HG02571 (cell line): ENCODE results near the gene NPEPL1.

ENCODE experiments used
- ATAC-seq: cut with Tn5 transposase; IDR thresholded peaks from one replicate; pipeline ENCODE4 v1.9.1; 2021; ENCODE audit warnings: mild to moderate bottlenecking, moderate library complexity; ENCODE audit not compliant: unreplicated experiment

The NPEPL1 gene

DNA sequence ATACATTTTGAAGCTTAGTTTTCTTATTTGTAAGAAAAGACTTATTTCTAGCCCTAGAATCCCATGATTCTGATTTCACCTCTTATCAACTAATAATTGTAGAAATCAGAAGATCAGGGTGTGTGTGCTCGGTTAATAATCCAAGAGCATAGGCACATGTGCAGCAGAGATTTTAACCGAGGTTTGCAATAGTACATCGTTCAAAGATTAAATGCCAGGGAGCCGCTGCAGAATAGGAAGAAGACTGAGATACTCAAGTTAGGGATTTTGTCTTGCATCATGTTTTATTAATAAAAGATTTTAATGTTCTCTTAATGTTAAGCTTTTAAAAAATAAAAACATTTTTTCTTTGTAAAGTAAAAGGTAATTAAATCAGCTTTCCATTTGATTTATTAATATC lies 34.6 kb upstream of the NPEPL1 start:
- no peak for ATAC-seq

DNA sequence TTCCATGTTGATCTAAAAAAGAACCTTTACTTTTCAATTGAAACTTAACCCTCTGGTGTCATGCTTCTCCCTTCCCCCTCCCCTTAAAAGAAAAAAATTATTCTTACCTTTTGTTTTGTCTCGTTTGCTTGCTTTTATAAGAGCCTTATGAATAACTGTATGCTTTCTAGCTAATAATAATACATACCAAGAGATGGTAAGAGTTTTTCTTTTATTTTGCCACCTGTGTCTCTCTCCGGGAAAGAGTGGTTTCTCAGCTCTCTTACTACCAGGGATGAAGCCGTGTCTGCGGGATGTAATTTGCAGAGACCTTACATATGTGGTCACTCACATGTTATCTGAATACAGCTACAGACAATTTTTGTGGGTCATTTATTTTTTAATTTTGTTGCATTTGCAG lies 33.8 kb upstream of the NPEPL1 start:
- no peak for ATAC-seq

DNA sequence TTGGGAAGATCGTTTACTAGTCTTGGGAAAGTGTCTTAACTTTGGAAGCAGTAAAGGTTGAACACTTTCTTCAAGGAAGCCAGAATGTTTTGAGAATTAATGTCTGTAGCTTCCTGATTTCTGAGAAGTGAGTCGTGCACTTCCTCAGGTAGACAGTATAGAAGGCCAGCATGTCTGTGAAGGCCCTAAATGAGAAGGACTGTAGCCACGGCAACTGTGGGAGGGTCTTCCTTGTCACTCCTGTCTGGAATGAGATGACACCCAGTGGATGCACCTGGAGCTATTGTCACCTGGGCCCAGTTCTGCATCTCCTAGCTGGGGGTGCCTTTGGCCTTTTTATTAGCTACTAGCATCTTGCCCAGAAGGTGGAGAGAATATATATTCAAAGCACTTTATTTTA lies 32.8 kb upstream of the NPEPL1 start:
- ATAC-seq, result no peak

DNA sequence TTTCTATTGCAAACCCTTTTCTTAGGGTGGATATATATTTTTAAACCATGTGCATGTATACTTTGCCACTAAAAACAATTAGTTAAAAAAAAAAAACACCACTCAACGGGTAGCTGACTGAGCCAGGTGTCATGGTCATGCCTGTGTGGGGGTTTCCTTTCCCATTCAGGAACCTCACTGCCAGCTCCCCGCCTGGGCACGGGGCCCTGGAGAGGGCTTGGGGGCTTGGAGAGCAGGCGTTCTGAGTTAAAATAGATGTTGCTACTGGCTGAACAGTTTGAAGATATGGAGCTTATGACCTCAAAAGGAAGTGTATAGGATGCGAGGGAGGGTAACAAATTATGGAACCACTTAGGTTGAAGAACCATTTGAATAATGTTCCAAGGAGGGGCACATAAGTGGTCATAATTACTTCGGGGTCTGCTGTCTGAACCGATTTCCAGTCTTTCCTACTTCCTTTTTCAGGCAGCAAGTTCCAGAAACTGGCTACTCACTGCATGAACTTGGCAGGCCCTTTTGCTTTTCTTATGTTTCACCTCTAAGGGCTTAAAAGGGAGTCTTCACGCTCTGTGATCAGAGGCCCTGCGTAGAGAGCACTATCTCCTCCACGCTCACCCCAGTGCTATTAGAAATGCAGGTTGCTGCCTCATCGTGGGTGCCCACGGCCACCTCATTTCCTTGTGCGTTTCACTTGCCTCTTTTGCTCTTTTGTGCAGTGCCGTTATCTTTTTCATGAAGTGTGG lies 31.6 kb upstream of the NPEPL1 start:
- no peak for ATAC-seq

DNA sequence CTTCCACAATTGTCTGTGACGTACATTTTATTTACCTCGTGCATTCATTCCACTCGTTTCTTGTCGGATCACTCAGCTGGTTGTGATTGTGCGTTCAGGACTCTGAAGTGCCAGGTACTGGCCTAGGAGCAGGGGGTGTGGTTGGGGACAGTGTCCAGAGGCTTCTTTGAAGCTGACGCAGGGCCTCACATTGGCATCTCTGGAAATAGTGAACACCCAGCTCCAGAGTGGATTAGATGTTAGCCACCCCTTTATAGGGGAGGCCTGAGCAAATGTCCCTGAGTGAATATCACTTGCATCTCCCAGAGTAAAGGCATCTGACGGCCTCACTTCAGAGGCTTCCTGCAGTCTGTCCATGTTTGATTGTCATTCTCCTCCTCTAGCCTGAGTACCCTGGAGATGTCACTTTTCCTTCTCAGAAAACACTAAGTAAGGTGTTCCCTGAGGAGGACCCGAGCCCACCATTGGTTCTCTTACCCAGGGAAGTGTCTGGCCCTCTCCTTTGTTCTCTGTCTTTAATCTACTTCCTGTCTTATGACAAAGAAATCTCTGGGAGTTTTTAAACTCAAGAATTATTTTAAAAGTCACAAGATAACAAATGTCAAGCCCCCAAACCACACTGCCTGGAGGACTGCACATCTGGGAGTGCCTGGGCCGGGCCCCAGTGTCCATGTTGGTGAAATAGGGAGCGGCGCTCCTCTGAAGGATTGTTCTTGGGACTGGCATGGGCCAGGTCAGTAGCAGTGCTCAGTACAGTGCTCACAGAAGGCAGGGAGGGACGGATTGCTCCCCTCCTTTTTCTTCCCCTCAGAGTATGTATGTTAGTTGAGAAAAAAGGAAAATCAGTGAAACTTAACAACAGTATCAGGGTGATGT lies 30.8 kb upstream of the NPEPL1 start:
- ATAC-seq, result no peak

DNA sequence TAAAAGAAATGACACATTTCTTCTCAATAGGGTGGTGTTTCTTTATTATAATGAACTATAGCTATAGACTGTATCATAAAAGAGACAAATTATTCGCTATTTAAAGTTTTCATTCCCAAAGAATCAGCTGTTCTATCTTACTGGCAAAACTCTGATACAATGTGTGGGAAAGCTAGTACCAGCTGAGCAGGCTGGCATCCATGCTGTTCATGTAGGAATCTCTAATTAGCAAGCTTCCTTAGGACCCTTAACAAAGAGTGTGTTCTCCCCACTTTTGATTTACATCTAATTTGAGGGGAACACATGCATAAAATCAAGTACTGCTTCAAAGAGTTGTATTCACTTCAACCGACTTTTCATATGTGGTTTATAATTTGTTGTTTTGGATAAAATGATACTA lies 28.3 kb upstream of the NPEPL1 start:
- no peak for ATAC-seq

DNA sequence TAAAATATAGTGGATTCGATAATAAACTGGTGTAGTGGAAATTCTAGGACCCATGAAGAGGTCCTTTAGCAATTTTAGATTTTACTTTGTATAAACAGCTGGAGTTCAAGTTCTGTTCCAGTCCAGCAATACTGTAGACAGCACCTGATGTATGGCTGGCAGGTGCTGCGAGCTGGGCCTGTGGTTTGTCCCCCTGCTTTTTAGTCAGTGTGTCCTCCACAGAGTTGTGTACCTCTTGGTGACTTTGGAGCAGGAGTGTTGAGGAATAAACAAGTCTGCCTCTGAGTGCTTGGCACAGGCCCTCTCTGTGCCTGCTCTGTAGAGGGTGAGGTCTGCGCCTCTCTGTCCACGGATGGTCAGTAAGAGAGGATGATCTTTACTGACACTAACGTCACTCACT lies 27.7 kb upstream of the NPEPL1 start:
- ATAC-seq, result no peak

DNA sequence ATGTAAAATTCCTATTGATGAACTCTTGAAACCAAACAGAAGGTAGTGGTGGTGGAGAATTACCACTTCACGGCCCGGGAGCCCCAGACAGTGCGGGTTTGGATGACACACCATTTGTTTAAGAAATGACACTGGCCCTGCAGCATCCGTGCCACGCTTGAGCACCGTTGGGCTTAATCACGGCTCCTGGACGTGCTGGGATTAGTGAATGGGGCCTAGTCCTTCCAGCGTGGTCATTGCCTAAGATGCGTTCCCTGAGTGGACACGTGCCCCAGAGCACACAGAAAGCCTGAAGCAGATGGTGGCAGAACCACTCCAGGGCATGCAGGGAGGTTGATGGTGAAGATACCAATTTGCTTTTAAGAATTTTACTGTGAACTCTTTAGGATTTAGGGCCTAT lies 27.0 kb upstream of the NPEPL1 start:
- no peak for ATAC-seq

DNA sequence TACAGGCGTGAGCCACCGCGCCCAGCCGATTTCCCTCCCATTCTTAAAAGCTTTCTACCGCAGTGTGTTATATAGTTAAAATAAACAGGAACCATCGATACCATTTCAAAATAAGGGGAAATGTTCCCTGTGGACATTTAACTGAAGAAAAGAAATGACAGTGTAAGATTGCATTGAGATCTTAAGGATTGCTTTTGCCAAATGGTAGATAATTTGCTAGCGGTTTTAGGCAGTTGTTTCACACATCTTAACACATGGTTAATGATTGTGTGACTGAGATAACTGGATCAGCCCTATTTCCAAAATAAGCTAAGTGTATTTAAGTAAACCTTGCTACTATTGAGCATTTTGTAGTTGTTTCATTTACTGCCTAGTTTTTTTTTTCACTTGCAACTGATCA lies 25.9 kb upstream of the NPEPL1 start:
- no peak for ATAC-seq

DNA sequence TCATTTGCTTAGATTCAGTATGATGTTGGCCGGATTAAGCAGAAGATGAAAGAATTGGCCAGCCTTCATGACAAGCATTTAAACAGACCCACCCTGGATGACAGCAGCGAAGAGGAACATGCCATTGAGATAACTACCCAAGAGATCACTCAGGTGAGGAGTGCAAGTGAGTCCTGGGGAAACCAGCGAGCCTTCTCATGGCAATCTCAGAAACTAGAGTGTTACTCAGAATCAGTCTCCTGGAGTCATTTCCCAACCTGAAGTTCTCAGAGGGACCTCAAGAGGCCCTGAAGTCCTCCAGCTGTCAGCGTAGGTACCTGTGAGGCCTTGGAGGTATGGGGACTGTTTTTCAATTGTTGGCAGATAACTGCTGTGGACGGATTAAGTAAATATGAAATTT lies 24.6 kb upstream of the NPEPL1 start:
- ATAC-seq, result no peak

DNA sequence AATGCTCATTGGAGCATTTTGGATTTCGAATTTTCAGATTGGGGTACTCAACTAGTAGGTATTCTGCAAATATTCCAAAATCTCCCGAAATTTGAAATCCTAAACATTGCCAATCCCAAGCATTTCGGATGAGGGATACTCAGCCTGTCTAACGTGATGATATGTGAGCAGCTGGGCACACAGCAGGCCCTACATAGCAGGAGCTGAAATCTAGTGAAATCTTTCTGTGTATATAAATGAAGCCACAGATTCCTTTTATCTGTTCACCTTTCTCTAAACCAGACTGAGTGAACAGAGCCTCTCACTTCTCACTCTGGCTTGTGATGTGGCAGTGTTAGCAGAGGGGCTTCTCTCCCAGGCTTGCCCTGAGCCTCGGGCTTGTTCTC lies 23.7 kb upstream of the NPEPL1 start:
- no peak for ATAC-seq

DNA sequence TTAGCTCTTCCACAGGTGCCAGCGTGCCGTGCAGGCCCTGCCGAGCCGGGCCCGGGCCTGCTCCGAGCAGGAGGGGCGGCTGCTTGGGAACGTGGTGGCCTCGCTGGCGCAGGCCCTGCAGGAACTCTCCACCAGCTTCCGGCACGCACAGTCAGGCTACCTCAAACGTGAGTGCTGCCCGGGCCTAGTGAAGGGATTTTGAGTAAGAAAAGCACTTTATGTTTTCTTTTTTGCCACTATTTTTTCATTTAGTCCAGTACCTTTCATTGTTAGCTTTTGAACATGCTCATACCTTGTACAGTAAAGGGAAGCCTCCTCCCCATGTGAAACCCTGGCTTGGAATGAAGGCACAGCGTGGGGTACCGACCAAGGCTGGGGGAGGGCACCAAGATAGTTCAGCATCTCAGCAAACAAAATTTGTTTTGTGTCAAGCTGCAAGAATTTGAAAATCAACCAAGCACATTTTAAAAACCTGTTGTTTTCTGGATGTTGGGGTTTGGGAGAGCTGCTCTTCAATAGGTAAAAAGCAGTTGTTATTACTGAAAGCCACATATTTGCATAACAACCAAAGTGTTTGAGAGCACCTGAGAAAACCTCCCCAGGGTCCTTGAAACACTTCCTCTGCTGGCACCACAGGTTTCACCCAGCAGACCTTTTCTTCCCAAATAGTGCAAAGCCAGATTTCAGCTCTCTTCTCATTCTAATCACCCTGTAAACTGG lies 23.2 kb upstream of the NPEPL1 start:
- no peak for ATAC-seq

DNA sequence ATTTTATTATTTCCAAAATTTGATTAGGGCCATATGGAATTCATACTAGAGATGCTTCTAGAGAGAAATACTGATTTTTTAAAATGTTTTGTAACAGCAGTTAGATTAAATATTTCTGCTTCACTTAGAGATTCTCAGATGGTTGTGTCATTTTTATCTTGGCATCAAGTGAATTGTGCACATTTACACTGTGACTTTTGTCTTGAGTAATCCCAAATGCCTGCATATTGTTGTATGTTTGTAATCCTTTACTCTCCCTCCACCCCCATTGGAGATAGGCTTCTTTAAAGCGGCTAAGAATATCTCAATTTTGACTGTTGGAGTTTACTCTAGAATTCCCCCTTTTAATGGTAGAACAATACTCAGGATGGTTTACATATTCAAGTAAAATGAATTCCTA lies 22.5 kb upstream of the NPEPL1 start:
- no peak for ATAC-seq

DNA sequence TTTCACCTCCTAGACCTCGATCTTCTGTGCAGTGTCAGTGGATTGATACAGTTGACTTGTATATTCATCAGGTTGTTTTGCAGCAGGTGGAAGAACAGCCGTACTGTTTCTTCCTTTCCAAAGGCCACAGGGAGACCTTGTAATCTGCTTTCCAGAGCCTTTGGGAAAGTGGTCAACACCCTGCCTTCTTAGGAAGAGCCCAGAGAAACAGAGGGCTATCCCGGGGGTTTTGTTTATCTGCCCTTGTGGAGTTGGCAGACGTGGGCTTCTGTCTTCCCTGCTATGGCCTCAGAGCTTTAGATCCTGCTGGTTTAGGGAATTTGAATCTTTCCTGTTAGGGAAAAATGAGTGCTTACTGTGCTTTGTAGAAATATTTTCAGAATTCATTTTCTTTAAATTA lies 21.9 kb upstream of the NPEPL1 start:
- no peak for ATAC-seq

DNA sequence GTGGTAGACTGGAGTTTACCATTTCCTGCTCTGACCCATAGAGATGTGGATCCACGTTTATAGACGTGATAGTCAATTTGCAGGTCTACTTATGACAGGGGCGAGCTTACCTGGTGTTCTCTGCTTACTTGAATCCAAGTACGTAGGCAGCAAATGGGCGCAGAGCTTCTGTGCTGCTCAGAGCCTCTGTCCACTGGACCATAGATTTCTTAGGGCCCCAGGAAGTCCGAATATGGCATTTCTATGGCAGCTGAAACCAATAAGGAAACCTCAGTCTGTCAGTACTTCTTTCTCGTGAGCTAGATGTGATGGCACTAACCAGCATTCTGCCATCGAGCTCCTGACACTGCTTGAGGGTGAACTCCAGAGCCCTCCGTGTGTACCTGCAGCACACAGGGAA lies 19.5 kb upstream of the NPEPL1 start:
- ATAC-seq, result no peak

DNA sequence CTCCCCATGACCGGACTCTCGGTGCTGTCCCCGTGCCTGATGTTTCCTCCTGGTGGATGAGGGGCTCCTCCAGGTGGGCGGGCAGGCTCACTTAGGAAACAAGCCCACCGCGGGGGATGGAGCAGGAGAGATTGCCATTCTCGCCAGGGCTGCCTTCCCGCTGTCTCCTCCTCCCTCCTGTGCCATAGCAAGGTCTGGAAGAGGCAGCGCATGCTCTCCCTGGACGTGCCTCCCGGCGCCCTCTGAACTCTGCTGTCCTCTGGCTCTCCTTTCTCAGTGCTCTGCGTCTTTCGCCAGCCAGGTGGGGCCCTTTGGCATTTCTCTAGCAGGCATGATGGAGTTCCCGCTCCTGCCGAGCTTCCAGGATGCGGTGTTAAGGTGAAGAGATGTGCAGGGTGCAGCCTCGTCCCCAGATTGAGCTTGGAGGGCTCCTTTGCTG lies 17.4 kb upstream of the NPEPL1 start:
- no peak for ATAC-seq

DNA sequence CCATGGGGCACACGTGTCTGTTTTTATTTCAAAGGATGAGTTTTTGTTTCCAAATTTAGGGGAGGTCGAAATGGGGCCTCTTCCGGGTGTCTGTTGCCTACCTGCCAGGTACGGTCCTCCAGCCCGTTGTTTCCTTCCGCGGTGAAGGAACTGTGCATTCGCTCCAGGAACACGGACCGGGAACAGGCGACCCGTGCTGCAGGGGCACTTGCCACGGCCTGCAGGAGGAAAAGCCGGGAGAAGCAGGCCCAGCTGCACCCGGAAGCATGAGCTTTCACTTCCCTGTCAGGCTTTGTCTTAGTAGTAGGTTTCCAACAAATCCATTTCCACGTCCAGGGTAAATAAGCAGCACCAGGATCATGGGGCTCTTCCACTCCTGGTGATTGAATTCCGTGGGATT lies 17.0 kb upstream of the NPEPL1 start:
- ATAC-seq, result no peak

DNA sequence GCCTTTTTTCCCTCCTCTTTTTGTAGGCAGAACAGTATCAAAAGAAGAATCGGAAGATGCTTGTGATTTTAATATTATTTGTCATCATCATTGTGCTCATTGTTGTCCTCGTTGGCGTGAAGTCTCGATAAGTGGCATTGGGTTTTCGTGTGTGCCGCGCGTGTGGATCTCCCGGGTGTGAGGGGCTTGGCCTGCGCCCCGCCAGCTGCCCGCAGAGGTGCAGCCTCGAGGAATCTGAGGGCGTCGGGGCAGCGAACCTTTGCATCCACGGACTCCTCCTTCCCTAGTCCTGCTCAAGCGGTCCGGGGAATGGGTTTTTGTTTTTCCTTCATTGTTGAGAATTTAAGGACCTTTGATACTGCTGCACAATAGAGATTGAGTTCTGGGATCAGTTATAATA lies 16.4 kb upstream of the NPEPL1 start:
- ATAC-seq, result no peak

DNA sequence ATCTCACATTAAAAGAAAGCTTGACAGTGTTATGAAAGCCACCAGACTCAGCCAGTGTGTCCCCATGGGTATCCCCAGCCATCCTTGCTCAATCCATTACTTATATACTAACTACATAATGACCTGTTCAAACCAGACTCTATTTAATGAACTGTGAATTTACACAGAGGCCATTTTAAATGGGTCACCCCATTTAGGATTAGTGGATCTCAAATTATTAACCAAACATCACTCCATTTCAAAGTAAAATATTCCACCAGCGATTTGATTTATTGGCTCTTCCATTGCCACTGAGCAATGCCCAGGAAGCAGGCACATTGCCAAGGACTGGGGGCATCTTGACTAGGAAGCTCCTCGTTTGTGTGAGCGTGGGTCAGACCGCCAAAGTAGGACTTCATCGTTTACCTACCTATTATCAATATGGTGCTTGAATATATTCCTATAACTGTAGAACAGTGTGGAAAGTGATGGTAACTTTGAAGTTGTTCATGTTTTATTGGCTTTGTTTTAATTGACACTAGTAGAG lies 15.5 kb upstream of the NPEPL1 start:
- ATAC-seq, result no peak

DNA sequence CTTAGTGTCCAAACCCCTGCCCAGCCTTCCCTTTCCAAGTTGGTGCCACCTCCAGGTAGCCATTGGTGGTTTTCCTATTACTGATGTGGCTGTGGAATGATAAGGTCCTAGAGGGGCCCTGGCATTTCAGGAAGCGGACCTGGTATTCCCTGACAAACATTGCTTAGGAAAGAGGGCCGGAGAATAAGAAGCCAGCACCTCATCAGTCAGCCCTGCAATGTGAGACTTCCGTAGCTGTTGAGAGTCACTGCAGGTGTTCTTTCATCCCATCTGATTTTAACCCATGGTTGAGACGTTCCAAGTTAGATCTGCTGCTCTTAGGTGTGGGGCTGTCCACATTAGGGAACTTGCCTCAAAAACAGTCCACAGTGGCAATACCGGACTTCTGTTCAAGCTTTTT lies 14.8 kb upstream of the NPEPL1 start:
- no peak for ATAC-seq

DNA sequence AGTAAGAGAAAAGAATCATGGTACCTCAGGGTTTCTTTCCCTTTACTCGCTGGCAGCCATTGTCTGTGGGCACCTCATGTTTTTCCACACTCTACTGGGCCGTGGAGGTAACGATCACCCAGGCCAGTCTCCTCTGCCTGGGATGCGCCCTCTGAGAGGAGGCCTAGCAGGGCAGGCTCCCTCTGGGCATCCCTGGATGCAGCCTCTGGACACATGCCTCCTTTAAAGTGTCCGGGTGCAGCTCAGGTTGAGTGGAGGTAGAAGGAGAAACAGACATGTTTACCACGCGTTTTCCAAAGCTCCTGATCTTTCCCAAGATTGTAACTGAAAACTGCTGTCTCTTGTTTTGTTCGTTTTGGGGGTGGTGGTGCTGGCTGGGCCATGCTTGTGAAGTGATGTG lies 13.8 kb upstream of the NPEPL1 start:
- ATAC-seq, result no peak
